GM12874 (cell line): ENCODE measurements around the gene PDAP1.

Experiments
- TF ChIP-seq, protein P1 (sequence below): IDR thresholded peaks from 2 replicates; pipeline ENCODE4 v1.5.1; 2011; ENCODE audit warnings: low read depth, mild to moderate bottlenecking, control low read depth, low read length, moderate library complexity; ENCODE audit not compliant: insufficient read depth

PDAP1 gene

DNA sequence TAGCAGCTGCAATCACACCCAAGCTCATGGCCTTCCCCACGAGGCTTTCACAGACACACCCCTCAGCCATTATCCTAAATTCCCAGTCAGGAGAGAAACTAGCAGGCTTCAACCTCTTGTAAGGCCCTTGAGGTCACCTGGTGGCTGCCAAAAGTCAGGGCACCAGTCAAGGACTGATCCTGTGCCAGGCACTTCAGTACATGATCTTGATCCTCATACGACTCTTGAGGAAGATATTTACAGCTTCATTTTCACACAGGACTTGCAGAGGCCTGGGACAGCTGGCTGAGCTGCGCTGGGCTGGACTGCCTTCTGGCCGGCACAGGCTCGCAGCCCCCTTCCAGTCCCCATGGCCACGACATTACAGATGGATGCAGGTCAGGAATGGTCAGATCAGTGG, 8.8 kb downstream of the PDAP1 start:
- TF ChIP-seq, protein P1, sequence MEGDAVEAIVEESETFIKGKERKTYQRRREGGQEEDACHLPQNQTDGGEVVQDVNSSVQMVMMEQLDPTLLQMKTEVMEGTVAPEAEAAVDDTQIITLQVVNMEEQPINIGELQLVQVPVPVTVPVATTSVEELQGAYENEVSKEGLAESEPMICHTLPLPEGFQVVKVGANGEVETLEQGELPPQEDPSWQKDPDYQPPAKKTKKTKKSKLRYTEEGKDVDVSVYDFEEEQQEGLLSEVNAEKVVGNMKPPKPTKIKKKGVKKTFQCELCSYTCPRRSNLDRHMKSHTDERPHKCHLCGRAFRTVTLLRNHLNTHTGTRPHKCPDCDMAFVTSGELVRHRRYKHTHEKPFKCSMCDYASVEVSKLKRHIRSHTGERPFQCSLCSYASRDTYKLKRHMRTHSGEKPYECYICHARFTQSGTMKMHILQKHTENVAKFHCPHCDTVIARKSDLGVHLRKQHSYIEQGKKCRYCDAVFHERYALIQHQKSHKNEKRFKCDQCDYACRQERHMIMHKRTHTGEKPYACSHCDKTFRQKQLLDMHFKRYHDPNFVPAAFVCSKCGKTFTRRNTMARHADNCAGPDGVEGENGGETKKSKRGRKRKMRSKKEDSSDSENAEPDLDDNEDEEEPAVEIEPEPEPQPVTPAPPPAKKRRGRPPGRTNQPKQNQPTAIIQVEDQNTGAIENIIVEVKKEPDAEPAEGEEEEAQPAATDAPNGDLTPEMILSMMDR: no peak

GRCh38 chr7:99398891-99399445, 9.4 kb downstream of the PDAP1 start:
- TF ChIP-seq, protein P1: no peak

- TF ChIP-seq, protein P1: no peak
Measured at GRCh38 chr7:99397297-99397983, 11.0 kb downstream of the PDAP1 start.

DNA sequence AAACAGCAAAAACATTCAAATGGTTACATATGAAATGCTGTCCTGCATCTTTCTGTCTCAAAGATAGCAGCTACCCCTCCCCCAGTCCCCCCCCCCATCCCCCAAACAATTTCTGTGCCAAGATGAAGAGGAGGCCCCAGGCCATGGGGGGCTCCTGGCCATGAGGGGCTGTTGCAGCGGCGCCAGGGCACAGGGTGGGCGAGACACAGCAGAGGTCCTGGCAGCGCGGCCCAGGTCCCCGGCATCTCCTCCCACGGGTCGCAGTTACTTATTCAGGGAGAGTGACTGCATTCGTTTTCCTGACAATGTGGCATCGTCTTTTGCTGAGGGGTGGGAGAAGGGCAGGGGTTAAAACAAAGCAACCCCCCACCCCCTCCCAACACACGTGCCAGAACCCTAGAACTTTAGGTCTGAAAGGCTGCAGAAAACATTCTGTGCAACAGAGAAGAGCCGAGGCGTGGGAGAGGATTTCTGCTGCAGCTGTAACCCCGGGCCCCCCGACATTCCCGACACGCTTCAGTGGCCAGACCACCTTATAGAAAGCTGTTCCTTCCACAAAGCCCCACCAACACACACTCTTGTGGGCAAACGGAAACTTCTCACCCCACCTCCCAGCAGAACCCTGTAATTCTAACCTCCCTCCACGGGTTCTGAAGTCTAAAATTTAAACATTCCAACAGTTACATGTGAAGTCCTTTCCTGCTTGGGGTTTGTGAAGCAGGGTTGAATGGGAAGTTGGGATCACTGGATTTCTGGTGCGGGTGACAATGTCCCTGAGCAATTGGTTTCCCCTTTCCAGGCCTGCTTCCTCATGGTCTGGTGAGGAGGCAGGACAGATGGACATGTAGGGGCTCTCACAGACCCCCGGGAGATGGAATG, 11.7 kb downstream of the PDAP1 start:
- TF ChIP-seq, protein P1: no peak

GRCh38 chr7:99395616-99396327, 12.6 kb downstream of the PDAP1 start:
- TF ChIP-seq, protein P1: no peak

DNA sequence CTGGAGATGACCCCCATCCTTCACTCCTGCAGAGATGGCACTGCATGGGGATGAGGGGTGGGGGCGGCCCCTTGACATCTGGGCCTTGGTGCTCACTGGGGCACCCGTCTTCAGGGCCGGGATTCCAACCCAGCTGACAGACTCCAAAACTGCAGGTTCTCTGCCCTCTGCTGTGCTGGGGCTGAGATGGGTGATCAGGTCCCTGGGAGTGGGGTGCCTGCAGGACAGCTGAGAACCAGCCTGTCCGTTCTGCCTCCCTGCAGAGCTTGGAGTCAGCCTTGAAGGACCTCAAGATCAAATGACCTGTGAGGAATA, 14.3 kb downstream of the PDAP1 start:
- TF ChIP-seq, protein P1: no peak
